ENCODE measurements around the gene OAF. TPM values are rescaled to one million over a fixed set of nuclear protein-coding genes. Genes with fewer than 3 reads are reported as not detected.
A peak's percentile ranks its signal among the peaks of the same experiment; 100 is the strongest.

OAF gene
- total RNA-seq, 1 donor from 2014 or later = 216 TPM

GRCh38 chr11:120208777-120209176 is 2.1 kb upstream of the OAF start:
- Histone ChIP-seq H3K27me3 (no peaks in the 10 kb centered on the region), H3K27ac (peak overlapping the region in 1 of 2 donors; percentile 35), H3K36me3 (no peaks in the 10 kb centered on the region), H3K9me3 (no peaks in the 10 kb centered on the region), H3K4me3 (no peak overlapping the region), H3K4me1 (peaks cover 0 to 6% of the 10 kb centered on the region in 2 donors)
- peak in 1 of 2 donors; percentile 74 for DNase-seq (ENCODE audit: low spot score in 2 of 2)
- TF ChIP-seq, protein P1, sequence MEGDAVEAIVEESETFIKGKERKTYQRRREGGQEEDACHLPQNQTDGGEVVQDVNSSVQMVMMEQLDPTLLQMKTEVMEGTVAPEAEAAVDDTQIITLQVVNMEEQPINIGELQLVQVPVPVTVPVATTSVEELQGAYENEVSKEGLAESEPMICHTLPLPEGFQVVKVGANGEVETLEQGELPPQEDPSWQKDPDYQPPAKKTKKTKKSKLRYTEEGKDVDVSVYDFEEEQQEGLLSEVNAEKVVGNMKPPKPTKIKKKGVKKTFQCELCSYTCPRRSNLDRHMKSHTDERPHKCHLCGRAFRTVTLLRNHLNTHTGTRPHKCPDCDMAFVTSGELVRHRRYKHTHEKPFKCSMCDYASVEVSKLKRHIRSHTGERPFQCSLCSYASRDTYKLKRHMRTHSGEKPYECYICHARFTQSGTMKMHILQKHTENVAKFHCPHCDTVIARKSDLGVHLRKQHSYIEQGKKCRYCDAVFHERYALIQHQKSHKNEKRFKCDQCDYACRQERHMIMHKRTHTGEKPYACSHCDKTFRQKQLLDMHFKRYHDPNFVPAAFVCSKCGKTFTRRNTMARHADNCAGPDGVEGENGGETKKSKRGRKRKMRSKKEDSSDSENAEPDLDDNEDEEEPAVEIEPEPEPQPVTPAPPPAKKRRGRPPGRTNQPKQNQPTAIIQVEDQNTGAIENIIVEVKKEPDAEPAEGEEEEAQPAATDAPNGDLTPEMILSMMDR (IDR thresholded peaks at IDR 0.05) = no peak
- intact Hi-C loops (cut with DNase I) = no loop called here

GRCh38 chr11:120209746-120210625 is 846 bp upstream of the OAF start:
- Histone ChIP-seq H3K4me1 (peaks cover 0 to 6% of the 10 kb centered on the region in 2 donors), H3K4me3 (peak overlapping the region; percentile 67 to 75), H3K9me3 (no peaks in the 10 kb centered on the region), H3K27me3 (no peaks in the 10 kb centered on the region), H3K36me3 (no peaks in the 10 kb centered on the region), H3K27ac (peak overlapping the region; percentile 19 to 48)
- DNase-seq (ENCODE audit: low spot score in 2 of 2) = no peak
- TF ChIP-seq, protein P1 (IDR thresholded peaks at IDR 0.05) = no peak
- intact Hi-C loops (cut with DNase I) = no loop called here

GRCh38 chr11:120211522-120212258 is 858 bp downstream of the OAF start:
- intact Hi-C loops (cut with DNase I) = no loop called here
- Histone ChIP-seq H3K9me3 (no peaks in the 10 kb centered on the region), H3K4me3 (peak overlapping the region; percentile 67 to 75), H3K36me3 (no peaks in the 10 kb centered on the region), H3K27ac (peak overlapping the region; percentile 10 to 41), H3K27me3 (no peaks in the 10 kb centered on the region), H3K4me1 (peaks cover 0 to 6% of the 10 kb centered on the region in 2 donors)
- TF ChIP-seq, protein P1 (IDR thresholded peaks at IDR 0.05) = no peak
- no peak for DNase-seq (ENCODE audit: low spot score in 2 of 2)

DNA sequence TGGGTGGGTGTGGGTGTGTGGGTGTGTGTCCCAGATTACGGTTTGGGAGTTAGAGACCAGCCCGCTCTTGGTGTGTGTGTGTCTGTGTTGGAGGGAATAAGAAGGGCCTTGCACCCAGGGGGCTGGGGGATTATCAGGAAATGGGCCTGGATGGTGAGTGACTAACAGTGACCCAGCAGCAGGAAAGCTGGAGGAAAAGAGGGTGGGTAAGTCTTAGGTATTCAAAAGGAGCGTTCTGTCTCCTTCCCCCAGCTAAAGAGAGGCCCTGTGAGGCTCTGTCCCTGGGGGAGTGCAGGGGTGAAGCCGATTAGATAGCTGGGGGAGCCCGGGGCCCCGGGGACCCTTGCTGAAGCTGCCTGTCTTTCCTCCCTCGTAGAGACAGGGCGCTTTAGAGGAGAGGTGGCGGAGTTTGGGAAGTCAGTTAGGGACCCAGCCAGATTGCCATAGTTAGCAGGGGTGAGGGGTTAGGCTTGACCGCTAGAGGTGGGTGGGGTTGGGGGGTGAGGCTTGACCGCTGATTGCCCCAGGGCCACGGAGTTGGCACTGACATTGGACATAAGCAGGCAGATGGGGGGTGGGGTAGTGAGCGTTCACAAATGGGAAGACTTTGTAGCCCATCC is 1.5 kb downstream of the OAF start:
- no peaks in the 10 kb centered on the region for H3K27me3 ChIP-seq
- no peaks in the 10 kb centered on the region for H3K36me3 ChIP-seq
- peak overlapping the region; percentile 67 to 75 for H3K4me3 ChIP-seq
- no peak for DNase-seq (ENCODE audit: low spot score in 2 of 2)
- TF ChIP-seq, protein P1 (IDR thresholded peaks at IDR 0.05) = no peak
- H3K9me3 ChIP-seq = no peaks in the 10 kb centered on the region
- H3K4me1 ChIP-seq = peaks cover 0 to 6% of the 10 kb centered on the region in 2 donors
- peak overlapping the region in 1 of 2 donors; percentile 41 for H3K27ac ChIP-seq
- intact Hi-C loops (cut with DNase I) = no loop called here

- TF ChIP-seq, protein P1 (IDR thresholded peaks at IDR 0.05) = no peak
- no peaks in the 10 kb centered on the region for H3K36me3 ChIP-seq
- H3K27me3 ChIP-seq = no peaks in the 10 kb centered on the region
- peaks cover 0 to 9% of the 10 kb centered on the region in 2 donors for H3K4me1 ChIP-seq
- no peaks in the 10 kb centered on the region for H3K9me3 ChIP-seq
- intact Hi-C loops (cut with DNase I) = no loop called here
- H3K4me3 ChIP-seq = peak overlapping the region; percentile 67 to 75
- DNase-seq (ENCODE audit: low spot score in 2 of 2) = no peak
- peak overlapping the region in 1 of 2 donors; percentile 41 for H3K27ac ChIP-seq
Measured at GRCh38 chr11:120212926-120213325, 2.1 kb downstream of the OAF start.

Measured in ascending aorta (tissue), 2 donors.